GM12878 (cell line): Measurements from ENCODE around the gene MND1. TPM values are rescaled to one million over a fixed set of nuclear protein-coding genes. Genes with fewer than 3 reads are reported as not detected.
A peak's percentile ranks its signal among the peaks of the same experiment; 100 is the strongest.

Experiments used
- ATAC-seq: fragments of 200-7000 bp; cut with Tn5 transposase; 3 replicates; pipeline ENCODE4 v1.9.1; 2020; ENCODE audit warnings: mild to moderate bottlenecking, moderate library complexity
- BruUV-seq: library from RNA; stranded (reverse); fragments of 400-500 nt; replicated peaks from 2 replicates; lab custom pipeline; 2021; lab: Mats Ljungman, UMichigan
- CTCF ChIA-PET: fragments of 300-600 bp; sonication (Branson Sonifier 250); formaldehyde crosslinking; extraction: SDS; loops from one replicate; lab custom pipeline; 2021; ENCODE audit warnings: inconsistent platforms; lab: Yijun Ruan, JAX
- POLR2A ChIA-PET: fragments of 350-600 bp; formaldehyde crosslinking; extraction: SDS; loops from one replicate; lab custom pipeline; 2021; ENCODE audit warnings: inconsistent platforms; lab: Charles Lee
- RAD21 ChIA-PET: fragments of 300-600 bp; sonication (Branson Sonifier 250); formaldehyde crosslinking; loops from one replicate; lab custom pipeline; 2023; ENCODE audit warnings: antibody characterized with exemption; ENCODE audit not compliant: unreplicated experiment; lab: Charles Lee
- SMC1A ChIA-PET: fragments of 300-600 bp; sonication (Branson Sonifier 250); formaldehyde crosslinking; loops from one replicate; lab custom pipeline; 2023; ENCODE audit not compliant: unreplicated experiment, uncharacterized antibody; lab: Charles Lee
- DNase-seq: peaks from one replicate; pipeline ENCODE4 v3.0.0-alpha.2; 2011; ENCODE audit warnings: low read depth, low spot score
- FAIRE-seq: peaks from 3 replicates; lab custom pipeline; 2011; peaks lifted over from hg19 to GRCh38; lab: Jason Lieb, UNC
- H2AFZ ChIP-seq: 2 replicates; pipeline ENCODE4 v1.6.0; 2011; ENCODE audit warnings: low read depth, low read length, control low read depth; ENCODE audit not compliant: control insufficient read depth
- H3K27ac ChIP-seq: 2 replicates; pipeline ENCODE4 v1.5.1; 2011; ENCODE audit warnings: control low read depth; ENCODE audit not compliant: control insufficient read depth, insufficient read depth
- H3K27me3 ChIP-seq, 2 experiments: replicated peaks in 1 of 2; 2 replicates each; pipeline versions ENCODE4 v1.6.0 to v1.6.1; 2011; ENCODE audit warnings: low read length in 1 of 2; ENCODE audit not compliant: control insufficient read depth in 2 of 2, insufficient read depth in 2 of 2
- H3K36me3 ChIP-seq, 2 experiments: 2 replicates each; pipeline ENCODE4 v1.5.1; 2011; ENCODE audit warnings: low read length in 1 of 2; ENCODE audit not compliant: control insufficient read depth in 2 of 2, insufficient read depth in 2 of 2
- H3K4me1 ChIP-seq: 2 replicates; pipeline ENCODE4 v1.6.1; 2011; ENCODE audit warnings: mild to moderate bottlenecking, low read length, moderate library complexity, mixed read lengths; ENCODE audit not compliant: control insufficient read depth, insufficient read depth
- H3K4me2 ChIP-seq: 2 replicates; pipeline ENCODE4 v1.6.0; 2011; ENCODE audit warnings: control low read depth; ENCODE audit not compliant: control insufficient read depth, insufficient read depth
- H3K4me3 ChIP-seq: fragments of 200-600 bp; sonication (generic); 2 replicates; pipeline ENCODE4 v1.5.1; 2016
- H3K79me2 ChIP-seq: 2 replicates; pipeline ENCODE4 v1.6.0; 2011; ENCODE audit warnings: low read length; ENCODE audit not compliant: control insufficient read depth, insufficient read depth
- H3K9ac ChIP-seq: 2 replicates; pipeline ENCODE4 v1.8.0; 2011; ENCODE audit warnings: low read length, control low read depth, mixed read lengths; ENCODE audit not compliant: control insufficient read depth, insufficient read depth
- H3K9me3 ChIP-seq: replicated peaks from 3 replicates; pipeline ENCODE4 v1.5.1; 2011; ENCODE audit warnings: mild to moderate bottlenecking, low read length; ENCODE audit not compliant: control insufficient read depth, insufficient read depth
- H4K20me1 ChIP-seq: 2 replicates; pipeline ENCODE4 v1.6.0; 2011; ENCODE audit not compliant: control insufficient read depth, insufficient read depth
- MYC ChIP-seq: IDR thresholded peaks from 2 replicates; pipeline ENCODE4 v1.6.1; 2011; ENCODE audit warnings: mild to moderate bottlenecking, low read length, moderate library complexity, inconsistent platforms; ENCODE audit not compliant: insufficient read depth, insufficient replicate concordance, insufficient read length, severe bottlenecking
- POLR2A ChIP-seq: IDR thresholded peaks from 2 replicates; pipeline ENCODE4 v1.6.1; 2011; ENCODE audit warnings: low read depth, mild to moderate bottlenecking, low read length
- RAD21 ChIP-seq: IDR thresholded peaks from 2 replicates; pipeline ENCODE4 v1.6.1; 2011; ENCODE audit warnings: mild to moderate bottlenecking, low read depth, low read length, moderate library complexity; ENCODE audit not compliant: insufficient read depth
- TCF3 ChIP-seq: IDR thresholded peaks from 2 replicates; pipeline ENCODE4 v1.6.1; 2012; ENCODE audit warnings: low read depth, mild to moderate bottlenecking, low read length, borderline replicate concordance; ENCODE audit not compliant: insufficient read depth
- ZNF217 ChIP-seq: fragments of 450-650 bp; IDR thresholded peaks from 2 replicates; pipeline ENCODE4 v1.6.1; 2017; ENCODE audit warnings: antibody characterized with exemption, mild to moderate bottlenecking
- in situ Hi-C: fragments of 300-500 bp; cut with MboI; formaldehyde crosslinking; loops from 9 replicates; pipeline ENCODE4 v1.14.3; 2018; ENCODE audit warnings: mixed read lengths
- intact Hi-C: fragments of 100-400 bp; cut with micrococcal nuclease; formaldehyde crosslinking; loops from one replicate; pipeline ENCODE4 v1.14.2; 2022; ENCODE audit not compliant: unreplicated experiment
- polyA plus RNA-seq, 11 experiments: library from polyadenylated mRNA; depleted of rRNA in 4 of 11; unstranded in 6 of 11; stranded (reverse) in 5 of 11; fragments of >200 nt; fragmentation: Nextera tagmentation in 4 of 11; fragmentation: Illumina TruSeq in 1 of 11; extraction: Ambion mirVana in 4 of 11; extraction: Trizol in 1 of 11; gene quantifications; 1 replicate in 1 of 11; 2 replicates in 10 of 11; pipeline versions ENCODE4 v1.2.1 to v1.2.3, GENCODE V29; 2011 to 2016; ENCODE audit warnings: inconsistent platforms in 2 of 11, missing spikeins in 2 of 11, low read depth in 1 of 11
- total RNA-seq, 4 experiments: library from RNA; depleted of rRNA in 3 of 4; stranded (reverse); fragments of >200 nt in 3 of 4; fragmentation: Illumina TruSeq in 1 of 4; extraction: Trizol in 1 of 4; gene quantifications; 2 replicates each; pipeline versions ENCODE4 v1.2.1 to v1.2.3, GENCODE V29; 2013 to 2021
- TF ChIP-seq, protein P1 (sequence below): fragments of 450-650 bp; formaldehyde crosslinking; IDR thresholded peaks from 2 replicates; pipeline ENCODE4 v1.4.0; 2022; ENCODE audit warnings: mild to moderate bottlenecking, moderate library complexity
- TF ChIP-seq, protein P2 (sequence below): fragments of 450-650 bp; IDR thresholded peaks from 2 replicates; pipeline ENCODE4 v1.6.1; 2016; ENCODE audit warnings: mild to moderate bottlenecking, moderate library complexity, borderline replicate concordance
- TF ChIP-seq, protein P3 (sequence below): IDR thresholded peaks from 2 replicates; pipeline ENCODE4 v1.6.1; 2012; ENCODE audit warnings: low read depth, low read length, improper control_type of control experiment
- TF ChIP-seq, protein P4 (sequence below): IDR thresholded peaks from 2 replicates; pipeline ENCODE4 v1.6.1; 2012; ENCODE audit warnings: improper control_type of control experiment, low read depth, low read length; ENCODE audit not compliant: insufficient replicate concordance

Gene MND1
- total and polyA plus RNA-seq, 10 of the 15 experiments (the other 5 are each of a cell fraction or from before 2014, with no cell fraction given), result 17.7 to 58.1 (median 47.3) TPM

DNA sequence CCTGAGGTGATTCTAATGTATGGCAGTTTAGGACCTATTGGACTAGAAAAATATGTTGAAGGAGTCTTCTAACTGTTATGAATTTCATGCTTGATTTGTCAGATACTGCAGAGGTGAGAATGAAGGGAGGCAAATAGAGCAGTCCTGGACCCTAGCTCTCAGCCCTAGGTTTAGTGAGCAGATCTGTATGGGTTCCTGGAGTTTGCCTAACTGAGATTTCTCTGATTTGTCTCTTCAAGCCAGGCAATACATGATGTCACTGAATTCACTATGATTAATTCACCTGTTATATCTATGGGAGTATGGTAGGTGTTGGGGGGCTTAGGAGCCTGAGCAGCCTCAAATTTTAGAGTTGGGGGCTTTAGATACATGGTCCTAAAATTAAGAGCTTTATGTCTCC is 2.6 kb downstream of the MND1 start:
- ATAC-seq, result no peak
- Histone ChIP-seq H3K9ac (no peak overlapping the region), H3K4me2 (peak overlapping the region; percentile 49), H3K36me3 (no peaks in the 10 kb centered on the region), H3K79me2 (peaks cover 51% of the 10 kb centered on the region), H3K9me3 (no peaks in the 10 kb centered on the region; the same call in 2 of the 3 replicates), H2AFZ (peak overlapping the region; percentile 50; the same call in 1 of the 2 replicates), H3K4me1 (peaks cover 16% of the 10 kb centered on the region; the same call in 1 of the 2 replicates), H3K27me3 (no peaks in the 10 kb centered on the region), H3K27ac (no peak overlapping the region), H4K20me1 (no peaks in the 10 kb centered on the region), H3K4me3 (peak overlapping the region; percentile 1; the same call in 1 of the 2 replicates)
- no TSS peak for BruUV-seq
- no peak for DNase-seq
- ChIA-PET RAD21 (interaction anchor here (1.2 to 8.4 kb wide), 13 partner anchors 32 to 404 kb away, joined by 3 to 77 read pairs (median 10); partner anchors contain the start of gene TMEM131L), POLR2A (no interaction called here), SMC1A (interaction anchor here (0.7 to 7.9 kb wide), 13 partner anchors 33 to 304 kb away, joined by 3 to 97 read pairs (median 9); no protein-coding TSS in a partner anchor), CTCF (interaction anchor here (1.1 to 10.4 kb wide), 13 partner anchors 8 to 302 kb away, joined by 3 to 142 read pairs (median 7); no protein-coding TSS in a partner anchor)
- TF ChIP-seq ZNF217 (no peak), TCF3 (no peak), MYC (no peak), RAD21 (no peak), POLR2A (no peak)
- TF ChIP-seq, protein P1, sequence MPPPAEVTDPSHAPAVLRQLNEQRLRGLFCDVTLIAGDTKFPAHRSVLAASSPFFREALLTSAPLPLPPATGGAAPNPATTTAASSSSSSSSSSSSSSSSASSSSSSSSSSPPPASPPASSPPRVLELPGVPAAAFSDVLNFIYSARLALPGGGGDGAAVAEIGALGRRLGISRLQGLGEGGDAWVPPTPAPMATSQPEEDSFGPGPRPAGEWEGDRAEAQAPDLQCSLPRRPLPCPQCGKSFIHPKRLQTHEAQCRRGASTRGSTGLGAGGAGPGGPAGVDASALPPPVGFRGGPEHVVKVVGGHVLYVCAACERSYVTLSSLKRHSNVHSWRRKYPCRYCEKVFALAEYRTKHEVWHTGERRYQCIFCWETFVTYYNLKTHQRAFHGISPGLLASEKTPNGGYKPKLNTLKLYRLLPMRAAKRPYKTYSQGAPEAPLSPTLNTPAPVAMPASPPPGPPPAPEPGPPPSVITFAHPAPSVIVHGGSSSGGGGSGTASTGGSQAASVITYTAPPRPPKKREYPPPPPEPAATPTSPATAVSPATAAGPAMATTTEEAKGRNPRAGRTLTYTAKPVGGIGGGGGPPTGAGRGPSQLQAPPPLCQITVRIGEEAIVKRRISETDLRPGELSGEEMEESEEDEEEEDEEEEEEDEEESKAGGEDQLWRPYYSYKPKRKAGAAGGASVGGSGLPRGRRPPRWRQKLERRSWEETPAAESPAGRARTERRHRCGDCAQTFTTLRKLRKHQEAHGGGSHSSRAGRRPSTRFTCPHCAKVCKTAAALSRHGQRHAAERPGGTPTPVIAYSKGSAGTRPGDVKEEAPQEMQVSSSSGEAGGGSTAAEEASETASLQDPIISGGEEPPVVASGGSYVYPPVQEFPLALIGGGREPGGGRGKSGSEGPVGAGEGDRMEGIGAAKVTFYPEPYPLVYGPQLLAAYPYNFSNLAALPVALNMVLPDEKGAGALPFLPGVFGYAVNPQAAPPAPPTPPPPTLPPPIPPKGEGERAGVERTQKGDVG, result no peak
- TF ChIP-seq, protein P2, sequence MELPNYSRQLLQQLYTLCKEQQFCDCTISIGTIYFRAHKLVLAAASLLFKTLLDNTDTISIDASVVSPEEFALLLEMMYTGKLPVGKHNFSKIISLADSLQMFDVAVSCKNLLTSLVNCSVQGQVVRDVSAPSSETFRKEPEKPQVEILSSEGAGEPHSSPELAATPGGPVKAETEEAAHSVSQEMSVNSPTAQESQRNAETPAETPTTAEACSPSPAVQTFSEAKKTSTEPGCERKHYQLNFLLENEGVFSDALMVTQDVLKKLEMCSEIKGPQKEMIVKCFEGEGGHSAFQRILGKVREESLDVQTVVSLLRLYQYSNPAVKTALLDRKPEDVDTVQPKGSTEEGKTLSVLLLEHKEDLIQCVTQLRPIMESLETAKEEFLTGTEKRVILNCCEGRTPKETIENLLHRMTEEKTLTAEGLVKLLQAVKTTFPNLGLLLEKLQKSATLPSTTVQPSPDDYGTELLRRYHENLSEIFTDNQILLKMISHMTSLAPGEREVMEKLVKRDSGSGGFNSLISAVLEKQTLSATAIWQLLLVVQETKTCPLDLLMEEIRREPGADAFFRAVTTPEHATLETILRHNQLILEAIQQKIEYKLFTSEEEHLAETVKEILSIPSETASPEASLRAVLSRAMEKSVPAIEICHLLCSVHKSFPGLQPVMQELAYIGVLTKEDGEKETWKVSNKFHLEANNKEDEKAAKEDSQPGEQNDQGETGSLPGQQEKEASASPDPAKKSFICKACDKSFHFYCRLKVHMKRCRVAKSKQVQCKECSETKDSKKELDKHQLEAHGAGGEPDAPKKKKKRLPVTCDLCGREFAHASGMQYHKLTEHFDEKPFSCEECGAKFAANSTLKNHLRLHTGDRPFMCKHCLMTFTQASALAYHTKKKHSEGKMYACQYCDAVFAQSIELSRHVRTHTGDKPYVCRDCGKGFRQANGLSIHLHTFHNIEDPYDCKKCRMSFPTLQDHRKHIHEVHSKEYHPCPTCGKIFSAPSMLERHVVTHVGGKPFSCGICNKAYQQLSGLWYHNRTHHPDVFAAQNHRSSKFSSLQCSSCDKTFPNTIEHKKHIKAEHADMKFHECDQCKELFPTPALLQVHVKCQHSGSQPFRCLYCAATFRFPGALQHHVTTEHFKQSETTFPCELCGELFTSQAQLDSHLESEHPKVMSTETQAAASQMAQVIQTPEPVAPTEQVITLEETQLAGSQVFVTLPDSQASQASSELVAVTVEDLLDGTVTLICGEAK, result no peak
- TF ChIP-seq, protein P3, sequence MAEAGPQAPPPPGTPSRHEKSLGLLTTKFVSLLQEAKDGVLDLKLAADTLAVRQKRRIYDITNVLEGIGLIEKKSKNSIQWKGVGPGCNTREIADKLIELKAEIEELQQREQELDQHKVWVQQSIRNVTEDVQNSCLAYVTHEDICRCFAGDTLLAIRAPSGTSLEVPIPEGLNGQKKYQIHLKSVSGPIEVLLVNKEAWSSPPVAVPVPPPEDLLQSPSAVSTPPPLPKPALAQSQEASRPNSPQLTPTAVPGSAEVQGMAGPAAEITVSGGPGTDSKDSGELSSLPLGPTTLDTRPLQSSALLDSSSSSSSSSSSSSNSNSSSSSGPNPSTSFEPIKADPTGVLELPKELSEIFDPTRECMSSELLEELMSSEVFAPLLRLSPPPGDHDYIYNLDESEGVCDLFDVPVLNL, result no peak
- TF ChIP-seq, protein P4, sequence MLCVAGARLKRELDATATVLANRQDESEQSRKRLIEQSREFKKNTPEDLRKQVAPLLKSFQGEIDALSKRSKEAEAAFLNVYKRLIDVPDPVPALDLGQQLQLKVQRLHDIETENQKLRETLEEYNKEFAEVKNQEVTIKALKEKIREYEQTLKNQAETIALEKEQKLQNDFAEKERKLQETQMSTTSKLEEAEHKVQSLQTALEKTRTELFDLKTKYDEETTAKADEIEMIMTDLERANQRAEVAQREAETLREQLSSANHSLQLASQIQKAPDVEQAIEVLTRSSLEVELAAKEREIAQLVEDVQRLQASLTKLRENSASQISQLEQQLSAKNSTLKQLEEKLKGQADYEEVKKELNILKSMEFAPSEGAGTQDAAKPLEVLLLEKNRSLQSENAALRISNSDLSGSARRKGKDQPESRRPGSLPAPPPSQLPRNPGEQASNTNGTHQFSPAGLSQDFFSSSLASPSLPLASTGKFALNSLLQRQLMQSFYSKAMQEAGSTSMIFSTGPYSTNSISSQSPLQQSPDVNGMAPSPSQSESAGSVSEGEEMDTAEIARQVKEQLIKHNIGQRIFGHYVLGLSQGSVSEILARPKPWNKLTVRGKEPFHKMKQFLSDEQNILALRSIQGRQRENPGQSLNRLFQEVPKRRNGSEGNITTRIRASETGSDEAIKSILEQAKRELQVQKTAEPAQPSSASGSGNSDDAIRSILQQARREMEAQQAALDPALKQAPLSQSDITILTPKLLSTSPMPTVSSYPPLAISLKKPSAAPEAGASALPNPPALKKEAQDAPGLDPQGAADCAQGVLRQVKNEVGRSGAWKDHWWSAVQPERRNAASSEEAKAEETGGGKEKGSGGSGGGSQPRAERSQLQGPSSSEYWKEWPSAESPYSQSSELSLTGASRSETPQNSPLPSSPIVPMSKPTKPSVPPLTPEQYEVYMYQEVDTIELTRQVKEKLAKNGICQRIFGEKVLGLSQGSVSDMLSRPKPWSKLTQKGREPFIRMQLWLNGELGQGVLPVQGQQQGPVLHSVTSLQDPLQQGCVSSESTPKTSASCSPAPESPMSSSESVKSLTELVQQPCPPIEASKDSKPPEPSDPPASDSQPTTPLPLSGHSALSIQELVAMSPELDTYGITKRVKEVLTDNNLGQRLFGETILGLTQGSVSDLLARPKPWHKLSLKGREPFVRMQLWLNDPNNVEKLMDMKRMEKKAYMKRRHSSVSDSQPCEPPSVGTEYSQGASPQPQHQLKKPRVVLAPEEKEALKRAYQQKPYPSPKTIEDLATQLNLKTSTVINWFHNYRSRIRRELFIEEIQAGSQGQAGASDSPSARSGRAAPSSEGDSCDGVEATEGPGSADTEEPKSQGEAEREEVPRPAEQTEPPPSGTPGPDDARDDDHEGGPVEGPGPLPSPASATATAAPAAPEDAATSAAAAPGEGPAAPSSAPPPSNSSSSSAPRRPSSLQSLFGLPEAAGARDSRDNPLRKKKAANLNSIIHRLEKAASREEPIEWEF, result no peak
- intact Hi-C loops, result loop anchor here (5.0 kb wide), 1 partner anchor 140 kb away; no protein-coding TSS in a partner anchor
- in situ Hi-C loops, result loop anchor here (5.0 to 10.0 kb wide), 3 partner anchors 225 to 398 kb away; no protein-coding TSS in a partner anchor
- FAIRE-seq, result no peak
